Osteoblast (primary cell): ENCODE data around the gene CPD. TPM values are rescaled to one million over a fixed set of nuclear protein-coding genes. Genes with fewer than 3 reads are reported as not detected.
"Not testable (repeated sequence)": the region's sequence is repeated elsewhere in the genome, so short reads cannot be mapped to it uniquely, and the experiment has no call there.

ENCODE experiments used
- DNase-seq: peaks from one replicate; pipeline ENCODE4 v3.0.0; 2011; ENCODE audit warnings: low spot score, mixed read lengths; ENCODE audit not compliant: insufficient read length; ENCODE audit errors: missing footprints
- H2AFZ ChIP-seq: 2 replicates; pipeline ENCODE4 v1.6.0; 2011; ENCODE audit warnings: mild to moderate bottlenecking, low read length
- H3K27ac ChIP-seq: 2 replicates; pipeline ENCODE4 v1.5.1; 2011; ENCODE audit warnings: mild to moderate bottlenecking, low read depth, low read length, moderate library complexity
- H3K27me3 ChIP-seq: 2 replicates; pipeline ENCODE4 v1.6.0; 2012; ENCODE audit warnings: mild to moderate bottlenecking, control low read depth, inconsistent platforms, low read length, moderate library complexity; ENCODE audit not compliant: insufficient read depth
- H3K36me3 ChIP-seq: 2 replicates; pipeline ENCODE4 v1.5.1; 2011; ENCODE audit warnings: mild to moderate bottlenecking, low read length, control low read depth, moderate library complexity; ENCODE audit not compliant: insufficient read depth
- H3K4me1 ChIP-seq: 2 replicates; pipeline ENCODE4 v1.5.1; 2011; ENCODE audit warnings: mild to moderate bottlenecking, low read length, control low read depth, moderate library complexity; ENCODE audit not compliant: insufficient read depth
- H3K4me2 ChIP-seq: 2 replicates; pipeline ENCODE4 v1.6.0; 2011; ENCODE audit warnings: mild to moderate bottlenecking, low read length; ENCODE audit not compliant: insufficient read depth
- H3K4me3 ChIP-seq: fragments of 200-600 bp; sonication (generic); 3 replicates; pipeline ENCODE4 v1.5.1; 2012; ENCODE audit warnings: mild to moderate bottlenecking, low read length, inconsistent platforms; ENCODE audit not compliant: insufficient read depth
- H3K79me2 ChIP-seq: 2 replicates; pipeline ENCODE4 v1.6.0; 2012; ENCODE audit warnings: mild to moderate bottlenecking, low read length, control low read depth, inconsistent platforms; ENCODE audit not compliant: insufficient read depth
- H3K9me3 ChIP-seq: 2 replicates; pipeline ENCODE4 v1.5.1; 2011; ENCODE audit warnings: low read depth, low read length, control low read depth
- H4K20me1 ChIP-seq: 2 replicates; pipeline ENCODE4 v1.6.0; 2012; ENCODE audit warnings: mild to moderate bottlenecking, low read length, control low read depth; ENCODE audit not compliant: insufficient read depth
- total RNA-seq: library from RNA; depleted of rRNA; stranded (reverse); fragments of >200 nt; gene quantifications from 2 replicates; pipeline ENCODE4 v1.2.3, GENCODE V29; 2012
- TF ChIP-seq, protein P1 (sequence below): IDR thresholded peaks from 2 replicates; pipeline ENCODE4 v1.5.1; 2011; ENCODE audit warnings: mild to moderate bottlenecking, low read depth, low read length, moderate library complexity; ENCODE audit errors: extremely low read depth

CPD gene
- total RNA-seq, 1 donor: 95.2 TPM

DNA sequence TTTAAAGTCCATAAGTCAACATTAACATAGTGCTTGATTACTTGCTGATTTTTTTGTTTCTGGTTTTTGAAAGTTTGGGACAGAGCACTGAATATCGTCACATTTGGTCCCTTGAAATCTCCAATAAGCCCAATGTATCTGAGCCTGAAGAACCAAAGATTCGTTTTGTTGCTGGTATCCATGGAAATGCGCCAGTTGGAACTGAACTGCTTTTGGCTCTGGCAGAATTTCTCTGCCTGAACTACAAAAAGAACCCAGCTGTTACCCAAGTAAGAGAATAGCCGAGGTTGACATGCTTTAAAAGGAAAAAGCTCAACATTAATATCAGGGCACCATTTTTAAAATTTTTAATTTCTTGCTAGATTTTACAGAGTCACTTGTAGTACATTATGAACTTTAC lies 70.8 kb downstream of the CPD start:
- DNase-seq: no peak
- Histone ChIP-seq H3K4me1 (peaks cover 8% of the 10 kb centered on the region), H3K27ac (no peak overlapping the region), H3K4me2 (no peak overlapping the region), H3K4me3 (no peak overlapping the region), H3K9me3 (no peaks in the 10 kb centered on the region), H3K79me2 (peaks cover 2% of the 10 kb centered on the region), H4K20me1 (no peaks in the 10 kb centered on the region), H3K36me3 (peaks cover 5% of the 10 kb centered on the region), H2AFZ (no peak overlapping the region), H3K27me3 (no peaks in the 10 kb centered on the region)
- TF ChIP-seq, protein P1, sequence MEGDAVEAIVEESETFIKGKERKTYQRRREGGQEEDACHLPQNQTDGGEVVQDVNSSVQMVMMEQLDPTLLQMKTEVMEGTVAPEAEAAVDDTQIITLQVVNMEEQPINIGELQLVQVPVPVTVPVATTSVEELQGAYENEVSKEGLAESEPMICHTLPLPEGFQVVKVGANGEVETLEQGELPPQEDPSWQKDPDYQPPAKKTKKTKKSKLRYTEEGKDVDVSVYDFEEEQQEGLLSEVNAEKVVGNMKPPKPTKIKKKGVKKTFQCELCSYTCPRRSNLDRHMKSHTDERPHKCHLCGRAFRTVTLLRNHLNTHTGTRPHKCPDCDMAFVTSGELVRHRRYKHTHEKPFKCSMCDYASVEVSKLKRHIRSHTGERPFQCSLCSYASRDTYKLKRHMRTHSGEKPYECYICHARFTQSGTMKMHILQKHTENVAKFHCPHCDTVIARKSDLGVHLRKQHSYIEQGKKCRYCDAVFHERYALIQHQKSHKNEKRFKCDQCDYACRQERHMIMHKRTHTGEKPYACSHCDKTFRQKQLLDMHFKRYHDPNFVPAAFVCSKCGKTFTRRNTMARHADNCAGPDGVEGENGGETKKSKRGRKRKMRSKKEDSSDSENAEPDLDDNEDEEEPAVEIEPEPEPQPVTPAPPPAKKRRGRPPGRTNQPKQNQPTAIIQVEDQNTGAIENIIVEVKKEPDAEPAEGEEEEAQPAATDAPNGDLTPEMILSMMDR: no peak

DNA sequence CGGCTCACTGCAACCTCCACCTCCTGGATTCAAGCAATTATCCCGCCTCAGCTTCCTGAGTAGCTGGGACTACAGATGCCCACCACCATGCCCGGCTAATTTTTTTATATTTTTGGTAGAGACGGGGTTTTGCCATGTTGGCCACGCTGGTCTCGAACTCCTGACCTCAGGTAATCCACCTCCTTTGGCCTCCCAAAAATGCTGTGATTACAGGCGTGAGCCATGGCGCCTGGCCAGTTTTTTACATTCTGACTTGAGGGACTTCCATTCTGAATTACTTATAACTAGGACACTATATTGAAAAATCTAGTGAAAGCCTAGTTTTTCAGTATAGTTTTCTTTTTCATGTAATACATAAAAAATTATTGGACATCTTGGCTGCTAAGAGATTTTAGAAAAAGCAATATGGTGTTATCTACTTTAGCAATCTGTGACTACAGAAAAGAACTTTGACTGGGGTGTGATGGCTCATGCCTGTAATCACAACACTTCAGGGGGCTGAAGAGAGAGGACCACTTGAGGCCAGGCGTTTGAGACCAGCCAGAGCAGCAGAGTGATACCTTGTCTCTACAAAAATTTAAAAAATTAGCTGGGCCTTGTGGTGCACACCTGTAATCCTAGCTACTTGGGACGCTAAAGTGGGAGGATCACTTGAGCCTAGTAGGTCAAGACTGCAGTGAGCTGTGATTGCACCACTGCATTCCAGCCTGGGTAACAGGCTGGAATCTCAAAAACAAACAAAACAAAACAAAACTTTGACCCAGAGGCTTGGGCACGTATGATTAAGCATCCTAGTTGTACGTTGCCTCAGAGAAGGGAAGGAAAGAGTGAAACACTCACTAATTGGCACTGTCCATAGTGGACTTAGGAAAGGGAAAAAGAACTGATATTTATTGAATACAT lies 71.6 kb downstream of the CPD start:
- Histone ChIP-seq H3K79me2 (peaks cover 2% of the 10 kb centered on the region), H3K27ac (peak overlapping the region; percentile 13)
- TF ChIP-seq, protein P1: no peak

DNA sequence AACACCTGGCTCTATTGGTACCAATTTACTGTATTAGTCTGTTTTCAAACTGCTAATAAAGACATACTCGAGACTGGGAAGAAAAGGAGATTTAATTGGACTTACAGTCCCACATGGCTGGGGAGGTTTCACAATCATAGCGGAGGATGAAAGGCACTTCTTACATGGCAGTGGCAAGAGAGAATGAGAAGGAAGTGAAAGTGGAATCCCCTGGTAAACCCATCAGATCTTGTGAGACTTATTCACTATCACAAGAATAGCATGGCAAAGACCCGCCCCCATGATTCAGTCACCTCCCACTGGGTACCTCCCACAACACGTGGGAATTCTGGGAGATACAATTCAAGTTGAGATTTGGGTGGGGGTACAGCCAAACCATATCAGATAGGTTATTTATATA lies 75.9 kb downstream of the CPD start:
- Histone ChIP-seq H3K9me3 (no peaks in the 10 kb centered on the region), H3K27ac (no peak overlapping the region), H2AFZ (no peak overlapping the region), H3K4me3 (no peak overlapping the region), H3K36me3 (peaks cover 11% of the 10 kb centered on the region), H3K4me1 (peaks cover 4% of the 10 kb centered on the region), H3K79me2 (no peaks in the 10 kb centered on the region), H3K27me3 (no peaks in the 10 kb centered on the region), H3K4me2 (no peak overlapping the region), H4K20me1 (no peaks in the 10 kb centered on the region)
- TF ChIP-seq, protein P1: no peak
- DNase-seq: no peak

More for the DNA sequence above, 71.6 kb downstream of the CPD start:
- H3K36me3 ChIP-seq: peaks cover 5% of the 10 kb centered on the region
- peaks cover 8% of the 10 kb centered on the region for H3K4me1 ChIP-seq
- DNase-seq: peak; percentile 62
- H4K20me1 ChIP-seq: no peaks in the 10 kb centered on the region
- H3K9me3 ChIP-seq: no peaks in the 10 kb centered on the region
- no peak overlapping the region for H3K4me2 ChIP-seq
- no peak overlapping the region for H2AFZ ChIP-seq
- no peak overlapping the region for H3K4me3 ChIP-seq
- no peaks in the 10 kb centered on the region for H3K27me3 ChIP-seq

DNA sequence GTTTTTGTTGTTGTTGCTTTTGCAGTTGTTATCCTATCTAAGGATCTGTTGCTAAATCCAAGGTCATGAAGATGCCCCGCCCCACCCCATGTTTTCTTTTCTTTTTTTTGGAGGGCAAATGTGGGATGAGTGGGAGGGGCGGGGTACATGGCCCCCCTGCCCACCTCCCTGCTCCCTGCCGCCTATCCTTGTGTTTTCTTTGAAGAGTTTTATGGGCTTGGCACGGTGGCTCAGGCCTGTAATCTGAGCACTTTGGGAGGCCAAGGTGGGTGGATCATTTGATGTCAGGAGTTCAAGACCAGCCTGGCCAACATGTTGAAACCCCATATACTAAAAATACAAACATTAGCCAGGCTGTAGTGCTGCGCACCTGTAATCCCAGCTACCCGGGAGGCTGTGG lies 79.6 kb downstream of the CPD start:
- no peaks in the 10 kb centered on the region for H3K79me2 ChIP-seq
- no peak overlapping the region for H2AFZ ChIP-seq
- TF ChIP-seq, protein P1: no peak
- no peak for DNase-seq
- no peak overlapping the region for H3K4me2 ChIP-seq
- no peaks in the 10 kb centered on the region for H4K20me1 ChIP-seq
- no peaks in the 10 kb centered on the region for H3K27me3 ChIP-seq
- H3K9me3 ChIP-seq: no peaks in the 10 kb centered on the region
- no peak overlapping the region for H3K4me3 ChIP-seq
- peaks cover 11% of the 10 kb centered on the region for H3K36me3 ChIP-seq
- H3K27ac ChIP-seq: no peak overlapping the region
- no peaks in the 10 kb centered on the region for H3K4me1 ChIP-seq

DNA sequence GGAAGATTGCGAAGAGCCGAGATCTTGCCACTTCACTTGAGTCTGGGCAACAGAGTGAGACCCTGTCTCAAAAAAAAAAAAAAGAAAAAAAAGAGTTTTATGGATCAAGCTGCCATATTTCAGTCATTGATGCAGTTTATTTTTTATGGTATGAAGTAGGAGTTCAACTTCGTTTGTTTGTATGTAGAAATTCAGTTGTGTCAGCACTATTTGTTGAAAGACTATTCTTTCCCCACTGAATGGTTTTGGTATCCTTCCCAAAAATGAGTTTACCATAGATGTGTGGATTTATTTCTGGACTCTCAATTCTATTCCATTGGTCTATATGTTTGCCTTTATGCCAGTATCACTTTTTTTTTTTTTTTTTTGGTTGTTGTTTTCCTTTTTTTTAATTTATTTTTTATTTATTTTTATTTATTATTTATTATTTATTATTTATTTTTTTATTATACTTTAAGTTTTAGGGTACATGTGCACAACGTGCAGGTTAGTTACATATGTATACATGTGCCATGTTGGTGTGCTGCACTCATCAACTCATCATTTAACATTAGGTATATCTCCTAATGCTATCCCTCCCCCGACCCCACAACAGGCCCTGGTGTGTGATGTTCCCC lies 80.2 kb downstream of the CPD start:
- not testable (repeated sequence) for H4K20me1 ChIP-seq, H3K4me1 ChIP-seq, H3K27ac ChIP-seq, H3K79me2 ChIP-seq, H3K27me3 ChIP-seq, H2AFZ ChIP-seq, H3K4me3 ChIP-seq, H3K9me3 ChIP-seq, H3K4me2 ChIP-seq, DNase-seq
- H3K36me3 ChIP-seq: peaks cover 11% of the 10 kb centered on the region
